Measurements from ENCODE around the gene BRD9. TPM values are rescaled to one million over a fixed set of nuclear protein-coding genes. Genes with fewer than 3 reads are reported as not detected.
A peak's percentile ranks its signal among the peaks of the same experiment; 100 is the strongest.

Gene BRD9
- total and polyA plus RNA-seq, 2 of the 13 experiments (the other 11 are each of a cell fraction or from before 2014, with no cell fraction given) = 5.2 to 22.9 TPM

DNA sequence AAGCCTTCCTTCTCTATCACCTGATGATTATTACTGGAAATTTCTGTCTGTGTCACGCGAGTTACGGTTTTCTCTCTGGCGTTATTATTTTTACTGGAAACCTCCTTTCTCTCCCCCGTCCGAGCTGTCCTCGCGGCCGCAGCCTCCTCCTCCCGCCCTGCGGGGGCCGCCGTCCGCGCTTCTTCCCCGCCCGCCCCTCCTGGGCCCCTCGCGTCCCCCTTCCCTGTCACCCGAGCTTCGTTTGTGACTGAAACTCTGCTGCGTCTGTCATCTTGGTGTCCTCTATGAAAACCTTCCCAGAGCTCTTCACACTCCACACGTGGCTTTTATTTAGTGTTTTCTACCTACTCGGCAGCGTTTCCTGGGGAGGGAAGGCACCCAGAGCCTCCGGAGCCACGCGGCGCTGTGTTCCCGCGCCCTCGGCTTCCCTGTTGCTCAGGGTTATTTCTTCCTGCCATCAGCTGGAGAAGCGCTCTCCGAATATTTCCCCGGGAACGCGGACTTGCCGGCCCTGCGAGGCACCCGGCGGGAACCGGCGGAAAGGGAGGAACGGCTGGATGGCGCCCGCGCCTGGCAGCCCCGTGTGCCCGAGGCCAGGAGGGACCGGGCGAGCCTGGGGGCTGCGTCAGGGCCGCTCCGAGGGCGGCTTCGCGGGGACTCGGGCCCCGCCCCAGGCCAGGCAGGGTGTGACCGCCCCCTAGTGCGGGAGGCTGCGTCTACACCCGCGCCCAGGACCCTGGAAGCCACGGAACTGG lies 34.0 kb upstream of the BRD9 start:
- 93% methylated on average over 63 of the region's 65 CpGs for WGBS (ENCODE audit: low lambda C conversion rate)
- H2AFZ ChIP-seq (ENCODE audit: low read length) = no peak overlapping the region
- no TSS peak for BruUV-seq (replicated peaks)
- no peak overlapping the region for H3K27ac ChIP-seq (ENCODE audit: extremely low read length, insufficient read depth, low read length)
- no peaks in the 10 kb centered on the region for H3K9me3 ChIP-seq (ENCODE audit: low read length)
- intact Hi-C loops (cut with micrococcal nuclease; ENCODE audit: unreplicated experiment) = no loop called here
- H3K36me3 ChIP-seq (replicated peaks in 1 of 2; ENCODE audit: control insufficient read depth in 1 of 2, insufficient read depth in 2 of 2, low read length in 2 of 2) = no peaks in the 10 kb centered on the region
- no peaks in the 10 kb centered on the region for H4K20me1 ChIP-seq (ENCODE audit: insufficient read depth, low read length)
- TF ChIP-seq HBP1 (CRISPR knock-in tag; IDR thresholded peaks at IDR 0.05; ENCODE audit: low read depth) (no peak), KDM4B (CRISPR knock-in tag; IDR thresholded peaks at IDR 0.05) (no peak), ZNF251 (CRISPR knock-in tag; IDR thresholded peaks at IDR 0.05) (no peak), HMG20A (CRISPR knock-in tag; IDR thresholded peaks at IDR 0.05; ENCODE audit: borderline replicate concordance) (no peak)
- TF ChIP-seq, protein P1, sequence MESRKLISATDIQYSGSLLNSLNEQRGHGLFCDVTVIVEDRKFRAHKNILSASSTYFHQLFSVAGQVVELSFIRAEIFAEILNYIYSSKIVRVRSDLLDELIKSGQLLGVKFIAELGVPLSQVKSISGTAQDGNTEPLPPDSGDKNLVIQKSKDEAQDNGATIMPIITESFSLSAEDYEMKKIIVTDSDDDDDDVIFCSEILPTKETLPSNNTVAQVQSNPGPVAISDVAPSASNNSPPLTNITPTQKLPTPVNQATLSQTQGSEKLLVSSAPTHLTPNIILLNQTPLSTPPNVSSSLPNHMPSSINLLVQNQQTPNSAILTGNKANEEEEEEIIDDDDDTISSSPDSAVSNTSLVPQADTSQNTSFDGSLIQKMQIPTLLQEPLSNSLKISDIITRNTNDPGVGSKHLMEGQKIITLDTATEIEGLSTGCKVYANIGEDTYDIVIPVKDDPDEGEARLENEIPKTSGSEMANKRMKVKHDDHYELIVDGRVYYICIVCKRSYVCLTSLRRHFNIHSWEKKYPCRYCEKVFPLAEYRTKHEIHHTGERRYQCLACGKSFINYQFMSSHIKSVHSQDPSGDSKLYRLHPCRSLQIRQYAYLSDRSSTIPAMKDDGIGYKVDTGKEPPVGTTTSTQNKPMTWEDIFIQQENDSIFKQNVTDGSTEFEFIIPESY (CRISPR knock-in tag; IDR thresholded peaks at IDR 0.05) = 0 out of 2 replicates have a peak, but pooled peaks have one; percentile 28
- H3K4me1 ChIP-seq (ENCODE audit: insufficient read depth, low read length) = no peaks in the 10 kb centered on the region; the same call in 1 of the 2 replicates
- ChIA-PET POLR2A (no interaction called here), CTCF (ENCODE audit: low intra/inter-chr PET ratio, low total read pairs) (no interaction called here)
- H3K4me2 ChIP-seq (ENCODE audit: low read depth, low read length) = no peak overlapping the region
- ATAC-seq = no peak
- no peak for FAIRE-seq
- in situ Hi-C loops (cut with HindIII; ENCODE audit: extremely low pct_ligation_motif_present, low pct_unique_long_range_greater_than_20kb) = loop anchor here (10.0 kb wide), 1 partner anchor 238 kb away; no protein-coding TSS in a partner anchor
- no peaks in the 10 kb centered on the region for H3K79me2 ChIP-seq (ENCODE audit: insufficient read depth, low read length)
- H3K4me3 ChIP-seq (replicated peaks in 1 of 3; ENCODE audit: insufficient read depth in 1 of 3, low read depth in 2 of 3, low read length in 3 of 3) = no peak overlapping the region
- H3K9ac ChIP-seq (ENCODE audit: insufficient read depth, low read depth, low read length) = no peak overlapping the region
- no peak for DNase-seq (ENCODE audit: low spot score)
- H3K27me3 ChIP-seq (ENCODE audit: control insufficient read depth in 1 of 2, insufficient read depth in 2 of 2, low read length in 2 of 2) = no peaks in the 10 kb centered on the region; a peak in 1 of 5 replicates

Data from HepG2 (cell line).